22Rv1 (cell line): ENCODE results near the gene LSAMP.

ENCODE experiments used
- ZFX ChIP-seq: fragments of 450-650 bp; IDR thresholded peaks from 2 replicates; pipeline ENCODE4 v1.6.1; 2017; ENCODE audit warnings: antibody characterized with exemption, borderline replicate concordance
- TF ChIP-seq, protein P1 (sequence below): fragments of 450-650 bp; IDR thresholded peaks from 2 replicates; pipeline ENCODE4 v1.5.1; 2017; ENCODE audit warnings: mild to moderate bottlenecking

DNA sequence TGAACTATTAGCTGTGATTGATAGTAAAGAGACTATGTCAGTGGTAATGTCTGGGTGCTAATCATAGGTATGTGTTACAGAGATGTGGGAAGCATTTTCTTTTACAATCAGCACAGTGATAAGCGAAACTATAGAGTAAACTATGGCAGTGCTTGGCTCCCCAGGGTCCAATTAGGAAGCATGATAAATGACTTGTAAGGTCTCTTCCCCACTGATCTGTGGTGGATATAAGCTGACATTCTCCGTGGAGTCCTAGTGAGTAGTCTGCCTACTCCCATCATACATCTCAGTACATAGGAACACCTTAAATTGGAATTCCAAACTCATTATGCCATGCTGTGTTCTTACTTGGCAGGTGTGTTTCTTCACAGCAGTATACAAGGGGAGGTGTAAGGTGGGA is 617.8 kb downstream of the LSAMP start:
- TF ChIP-seq, protein P1, sequence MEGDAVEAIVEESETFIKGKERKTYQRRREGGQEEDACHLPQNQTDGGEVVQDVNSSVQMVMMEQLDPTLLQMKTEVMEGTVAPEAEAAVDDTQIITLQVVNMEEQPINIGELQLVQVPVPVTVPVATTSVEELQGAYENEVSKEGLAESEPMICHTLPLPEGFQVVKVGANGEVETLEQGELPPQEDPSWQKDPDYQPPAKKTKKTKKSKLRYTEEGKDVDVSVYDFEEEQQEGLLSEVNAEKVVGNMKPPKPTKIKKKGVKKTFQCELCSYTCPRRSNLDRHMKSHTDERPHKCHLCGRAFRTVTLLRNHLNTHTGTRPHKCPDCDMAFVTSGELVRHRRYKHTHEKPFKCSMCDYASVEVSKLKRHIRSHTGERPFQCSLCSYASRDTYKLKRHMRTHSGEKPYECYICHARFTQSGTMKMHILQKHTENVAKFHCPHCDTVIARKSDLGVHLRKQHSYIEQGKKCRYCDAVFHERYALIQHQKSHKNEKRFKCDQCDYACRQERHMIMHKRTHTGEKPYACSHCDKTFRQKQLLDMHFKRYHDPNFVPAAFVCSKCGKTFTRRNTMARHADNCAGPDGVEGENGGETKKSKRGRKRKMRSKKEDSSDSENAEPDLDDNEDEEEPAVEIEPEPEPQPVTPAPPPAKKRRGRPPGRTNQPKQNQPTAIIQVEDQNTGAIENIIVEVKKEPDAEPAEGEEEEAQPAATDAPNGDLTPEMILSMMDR, result no peak
- no peak for TF ChIP-seq ZFX
